Neural cell (in vitro differentiated cells): ENCODE data around the gene REXO1. TPM values are rescaled to one million over a fixed set of nuclear protein-coding genes. Genes with fewer than 3 reads are reported as not detected.

ENCODE experiments used
- H2AFZ ChIP-seq: fragments of 200-600, 300-800 bp; sonication (generic), shearing (Covaris generic); 2 replicates; pipeline ENCODE4 v1.6.0; 2014; ENCODE audit warnings: low read depth, mild to moderate bottlenecking, antibody characterized with exemption, low read length, moderate library complexity
- H3F3A ChIP-seq: fragments of 200-600 bp; shearing (Covaris generic); 2 replicates; pipeline ENCODE4 v1.6.1; 2016; ENCODE audit warnings: mild to moderate bottlenecking, moderate library complexity, mixed read lengths, antibody characterized with exemption, low read length; ENCODE audit not compliant: insufficient read depth, poor library complexity, severe bottlenecking
- H3K27ac ChIP-seq: fragments of 200-600, 300-800 bp; sonication (generic), shearing (Covaris generic); 2 replicates; pipeline ENCODE4 v1.5.1; 2014; ENCODE audit warnings: mild to moderate bottlenecking, low read length, moderate library complexity
- H3K27me3 ChIP-seq: fragments of 300-800, 200-600 bp; sonication (generic), shearing (Covaris generic); 2 replicates; pipeline ENCODE4 v1.6.0; 2014; ENCODE audit warnings: mild to moderate bottlenecking, low read depth, low read length, moderate library complexity; ENCODE audit not compliant: insufficient read depth
- H3K36me3 ChIP-seq: fragments of 300-800, 200-600 bp; sonication (generic), shearing (Covaris generic); 2 replicates; pipeline ENCODE4 v1.5.1; 2014; ENCODE audit warnings: mild to moderate bottlenecking, antibody characterized with exemption, low read length, moderate library complexity; ENCODE audit not compliant: insufficient read depth
- H3K4me2 ChIP-seq: fragments of 300-800, 200-600 bp; sonication (generic), shearing (Covaris generic); 2 replicates; pipeline ENCODE4 v1.6.0; 2014; ENCODE audit warnings: mild to moderate bottlenecking, low read length
- H3K4me3 ChIP-seq: fragments of 300-800, 200-600 bp; sonication (generic), shearing (Covaris generic); 2 replicates; pipeline ENCODE4 v1.5.1; 2014; ENCODE audit warnings: mild to moderate bottlenecking, low read length, moderate library complexity
- H3K79me2 ChIP-seq: fragments of 200-600 bp; shearing (Covaris generic); replicated peaks from 2 replicates; pipeline ENCODE4 v1.6.0; 2014; ENCODE audit warnings: mild to moderate bottlenecking, low read length, moderate library complexity; ENCODE audit not compliant: insufficient read depth
- H3K9ac ChIP-seq: fragments of 300-800, 200-600 bp; sonication (generic), shearing (Covaris generic); 2 replicates; pipeline ENCODE4 v1.6.1; 2016; ENCODE audit warnings: mild to moderate bottlenecking, low read length, mixed read lengths
- H3K9me2 ChIP-seq: fragments of 200-600 bp; shearing (Covaris generic); 2 replicates; pipeline ENCODE4 v1.6.1; 2016; ENCODE audit warnings: mild to moderate bottlenecking, low read length, mixed read lengths; ENCODE audit not compliant: insufficient read depth
- H3K9me3 ChIP-seq: fragments of 200-600, 300-800 bp; sonication (generic), shearing (Covaris generic); 2 replicates; pipeline ENCODE4 v1.6.1; 2016; ENCODE audit warnings: mild to moderate bottlenecking, mixed run types, low read length, moderate library complexity, mixed read lengths
- H4K20me1 ChIP-seq: fragments of 200-600 bp; shearing (Covaris generic); 2 replicates; pipeline ENCODE4 v1.6.1; 2016; ENCODE audit warnings: mild to moderate bottlenecking, mixed run types; ENCODE audit not compliant: insufficient read depth
- EP300 ChIP-seq: fragments of 450-650 bp; conservative IDR thresholded peaks from 2 replicates; pipeline ENCODE4 v1.6.1; 2014; ENCODE audit warnings: antibody characterized with exemption, mild to moderate bottlenecking, moderate library complexity; ENCODE audit not compliant: poor library complexity, severe bottlenecking
- EZH2 ChIP-seq: fragments of 200-600, 300-800 bp; shearing (Covaris generic), sonication (generic); IDR thresholded peaks from 2 replicates; pipeline ENCODE4 v1.6.1; 2014; ENCODE audit warnings: antibody characterized with exemption, low read length, borderline replicate concordance, mild to moderate bottlenecking; ENCODE audit not compliant: insufficient read depth, poor library complexity, severe bottlenecking
- MXI1 ChIP-seq: fragments of 450-650 bp; conservative IDR thresholded peaks from 2 replicates; pipeline ENCODE4 v1.6.1; 2014; ENCODE audit warnings: antibody characterized with exemption, mild to moderate bottlenecking; ENCODE audit not compliant: poor library complexity, severe bottlenecking
- POLR2AphosphoS5 ChIP-seq: IDR thresholded peaks from 2 replicates; pipeline ENCODE4 v1.6.1; 2012
- RAD21 ChIP-seq: fragments of 450-650 bp; conservative IDR thresholded peaks from 2 replicates; pipeline ENCODE4 v1.6.1; 2014; ENCODE audit warnings: antibody characterized with exemption, mild to moderate bottlenecking, moderate library complexity
- polyA plus RNA-seq: library from polyadenylated mRNA; depleted of rRNA; stranded (reverse); fragments of >200 nt; gene quantifications from 2 replicates; pipeline ENCODE4 v1.2.3, GENCODE V29; 2014
- TF ChIP-seq, protein P1 (sequence below): IDR thresholded peaks from 2 replicates; pipeline ENCODE4 v1.6.1; 2012; ENCODE audit warnings: borderline replicate concordance
- TF ChIP-seq, protein P2 (sequence below): fragments of 450-650 bp; IDR thresholded peaks from 2 replicates; pipeline ENCODE4 v1.5.1; 2014; ENCODE audit warnings: antibody characterized with exemption, mild to moderate bottlenecking, moderate library complexity; ENCODE audit not compliant: poor library complexity, severe bottlenecking

Gene REXO1
- polyA plus RNA-seq, 1 donor from 2014 or later, result 9.2 TPM

DNA sequence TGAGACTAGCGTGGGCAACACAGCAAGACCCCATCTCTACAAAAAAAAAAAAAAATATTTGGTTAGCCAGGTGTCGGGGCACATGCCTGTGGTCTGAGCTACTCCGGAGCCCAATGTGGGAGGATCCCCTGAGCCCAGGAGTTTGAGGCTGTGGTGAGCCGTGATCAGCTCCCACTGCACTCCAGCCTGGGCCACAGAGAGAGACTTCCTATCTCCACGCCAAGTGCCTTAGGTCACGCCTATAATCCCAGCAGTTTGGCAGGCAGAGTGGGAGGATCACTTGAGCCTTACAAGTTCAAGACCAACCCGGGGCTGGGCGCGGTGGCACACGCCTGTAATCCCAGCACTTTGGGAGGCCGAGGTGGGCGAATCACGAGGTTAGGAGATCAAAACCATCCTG is 48.2 kb upstream of the REXO1 start:
- TF ChIP-seq RAD21, result no peak
- TF ChIP-seq, protein P1, sequence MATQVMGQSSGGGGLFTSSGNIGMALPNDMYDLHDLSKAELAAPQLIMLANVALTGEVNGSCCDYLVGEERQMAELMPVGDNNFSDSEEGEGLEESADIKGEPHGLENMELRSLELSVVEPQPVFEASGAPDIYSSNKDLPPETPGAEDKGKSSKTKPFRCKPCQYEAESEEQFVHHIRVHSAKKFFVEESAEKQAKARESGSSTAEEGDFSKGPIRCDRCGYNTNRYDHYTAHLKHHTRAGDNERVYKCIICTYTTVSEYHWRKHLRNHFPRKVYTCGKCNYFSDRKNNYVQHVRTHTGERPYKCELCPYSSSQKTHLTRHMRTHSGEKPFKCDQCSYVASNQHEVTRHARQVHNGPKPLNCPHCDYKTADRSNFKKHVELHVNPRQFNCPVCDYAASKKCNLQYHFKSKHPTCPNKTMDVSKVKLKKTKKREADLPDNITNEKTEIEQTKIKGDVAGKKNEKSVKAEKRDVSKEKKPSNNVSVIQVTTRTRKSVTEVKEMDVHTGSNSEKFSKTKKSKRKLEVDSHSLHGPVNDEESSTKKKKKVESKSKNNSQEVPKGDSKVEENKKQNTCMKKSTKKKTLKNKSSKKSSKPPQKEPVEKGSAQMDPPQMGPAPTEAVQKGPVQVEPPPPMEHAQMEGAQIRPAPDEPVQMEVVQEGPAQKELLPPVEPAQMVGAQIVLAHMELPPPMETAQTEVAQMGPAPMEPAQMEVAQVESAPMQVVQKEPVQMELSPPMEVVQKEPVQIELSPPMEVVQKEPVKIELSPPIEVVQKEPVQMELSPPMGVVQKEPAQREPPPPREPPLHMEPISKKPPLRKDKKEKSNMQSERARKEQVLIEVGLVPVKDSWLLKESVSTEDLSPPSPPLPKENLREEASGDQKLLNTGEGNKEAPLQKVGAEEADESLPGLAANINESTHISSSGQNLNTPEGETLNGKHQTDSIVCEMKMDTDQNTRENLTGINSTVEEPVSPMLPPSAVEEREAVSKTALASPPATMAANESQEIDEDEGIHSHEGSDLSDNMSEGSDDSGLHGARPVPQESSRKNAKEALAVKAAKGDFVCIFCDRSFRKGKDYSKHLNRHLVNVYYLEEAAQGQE, result no peak
- no peak for TF ChIP-seq MXI1
- TF ChIP-seq, protein P2, sequence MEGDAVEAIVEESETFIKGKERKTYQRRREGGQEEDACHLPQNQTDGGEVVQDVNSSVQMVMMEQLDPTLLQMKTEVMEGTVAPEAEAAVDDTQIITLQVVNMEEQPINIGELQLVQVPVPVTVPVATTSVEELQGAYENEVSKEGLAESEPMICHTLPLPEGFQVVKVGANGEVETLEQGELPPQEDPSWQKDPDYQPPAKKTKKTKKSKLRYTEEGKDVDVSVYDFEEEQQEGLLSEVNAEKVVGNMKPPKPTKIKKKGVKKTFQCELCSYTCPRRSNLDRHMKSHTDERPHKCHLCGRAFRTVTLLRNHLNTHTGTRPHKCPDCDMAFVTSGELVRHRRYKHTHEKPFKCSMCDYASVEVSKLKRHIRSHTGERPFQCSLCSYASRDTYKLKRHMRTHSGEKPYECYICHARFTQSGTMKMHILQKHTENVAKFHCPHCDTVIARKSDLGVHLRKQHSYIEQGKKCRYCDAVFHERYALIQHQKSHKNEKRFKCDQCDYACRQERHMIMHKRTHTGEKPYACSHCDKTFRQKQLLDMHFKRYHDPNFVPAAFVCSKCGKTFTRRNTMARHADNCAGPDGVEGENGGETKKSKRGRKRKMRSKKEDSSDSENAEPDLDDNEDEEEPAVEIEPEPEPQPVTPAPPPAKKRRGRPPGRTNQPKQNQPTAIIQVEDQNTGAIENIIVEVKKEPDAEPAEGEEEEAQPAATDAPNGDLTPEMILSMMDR, result no peak
- no peak for TF ChIP-seq POLR2AphosphoS5
- TF ChIP-seq EP300, result no peak
- TF ChIP-seq EZH2, result no peak
- Histone ChIP-seq H2AFZ (no peak overlapping the region), H3K79me2 (no peaks in the 10 kb centered on the region), H3K4me2 (no peak overlapping the region), H3K9me3 (no peaks in the 10 kb centered on the region), H3K4me3 (no peak overlapping the region), H3K36me3 (no peaks in the 10 kb centered on the region), H4K20me1 (no peaks in the 10 kb centered on the region), H3F3A (no peaks in the 10 kb centered on the region), H3K9me2 (no peaks in the 10 kb centered on the region), H3K27ac (no peak overlapping the region), H3K9ac (no peak overlapping the region), H3K27me3 (no peaks in the 10 kb centered on the region)

DNA sequence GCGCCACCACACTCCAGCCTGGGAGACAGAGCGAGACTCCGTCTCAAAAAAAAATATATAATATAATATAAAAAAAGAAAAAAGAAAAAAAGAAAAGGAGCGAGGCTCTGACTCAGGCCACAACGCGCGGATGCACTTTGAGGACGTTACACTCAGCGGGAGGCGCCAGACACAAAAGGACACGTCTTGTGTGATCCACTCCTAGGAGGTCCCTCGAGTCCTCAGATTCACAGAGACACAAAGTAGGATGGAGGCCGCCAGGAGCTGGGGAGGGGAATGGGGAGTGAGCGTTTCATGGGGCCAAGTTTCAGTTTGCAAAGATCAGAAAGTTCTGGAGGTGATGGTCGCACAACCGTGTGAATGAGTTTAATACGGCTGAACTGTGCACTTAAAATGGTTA is 45.5 kb upstream of the REXO1 start:
- no peak overlapping the region for H3K9ac ChIP-seq
- H2AFZ ChIP-seq, result no peak overlapping the region
- no peak overlapping the region for H3K4me3 ChIP-seq
- no peaks in the 10 kb centered on the region for H4K20me1 ChIP-seq
- no peaks in the 10 kb centered on the region for H3K9me3 ChIP-seq
- H3K9me2 ChIP-seq, result no peaks in the 10 kb centered on the region
- TF ChIP-seq RAD21 (no peak), POLR2AphosphoS5 (no peak)
- H3F3A ChIP-seq, result no peaks in the 10 kb centered on the region
- H3K36me3 ChIP-seq, result no peaks in the 10 kb centered on the region
- no peak overlapping the region for H3K4me2 ChIP-seq
- no peaks in the 10 kb centered on the region for H3K27me3 ChIP-seq
- no peak overlapping the region for H3K27ac ChIP-seq
- no peaks in the 10 kb centered on the region for H3K79me2 ChIP-seq

DNA sequence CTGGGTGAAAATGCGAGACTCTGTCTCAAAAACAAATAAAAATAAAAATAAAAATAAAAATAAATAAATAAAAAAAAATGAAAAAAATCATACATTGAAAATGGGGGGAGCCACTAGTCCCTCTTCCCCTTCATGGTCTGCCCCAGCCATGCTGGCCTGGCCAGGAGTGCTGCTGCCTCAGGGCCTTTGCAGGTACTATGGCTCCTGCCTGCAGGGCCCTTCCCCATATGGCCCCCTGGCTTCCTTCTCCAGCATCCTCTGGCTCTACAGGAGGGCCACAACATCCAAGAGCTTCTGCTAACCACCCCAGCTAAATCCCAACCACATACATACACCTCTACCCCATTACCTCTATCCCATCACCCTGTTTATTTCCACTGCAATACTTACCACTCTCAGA is 41.6 kb upstream of the REXO1 start:
- Histone ChIP-seq H3K27me3 (no peaks in the 10 kb centered on the region), H4K20me1 (no peaks in the 10 kb centered on the region), H3K27ac (no peak overlapping the region), H2AFZ (no peak overlapping the region), H3K4me2 (no peak overlapping the region), H3K79me2 (peaks cover under 1% of the 10 kb centered on the region), H3K9me3 (no peaks in the 10 kb centered on the region), H3K9ac (no peak overlapping the region), H3K9me2 (no peaks in the 10 kb centered on the region), H3F3A (no peaks in the 10 kb centered on the region), H3K36me3 (no peaks in the 10 kb centered on the region), H3K4me3 (no peak overlapping the region)
- TF ChIP-seq, protein P2, result no peak
- no peak for TF ChIP-seq MXI1
